ENCODE measurements around the gene SLC35F5.
"Not testable (repeated sequence)": the region's sequence is repeated elsewhere in the genome, so short reads cannot be mapped to it uniquely, and the experiment has no call there.

Gene SLC35F5

GRCh38 chr2:113755835-113756354, 547 bp downstream of the SLC35F5 start:
- no peak for DNase-seq (ENCODE audit: low read depth, low spot score)

GRCh38 chr2:113755035-113755834, 1.2 kb downstream of the SLC35F5 start:
- no peak for DNase-seq (ENCODE audit: low read depth, low spot score)

GRCh38 chr2:113754160-113754559, 2.3 kb downstream of the SLC35F5 start:
- no peak for DNase-seq (ENCODE audit: low read depth, low spot score)

GRCh38 chr2:113750385-113750784, 6.1 kb downstream of the SLC35F5 start:
- no peak for DNase-seq (ENCODE audit: low read depth, low spot score)

GRCh38 chr2:113741091-113741490, 15.4 kb downstream of the SLC35F5 start:
- no peak for DNase-seq (ENCODE audit: low read depth, low spot score)

- DNase-seq (ENCODE audit: low read depth, low spot score) = no peak
Measured at GRCh38 chr2:113739849-113740248, 16.6 kb downstream of the SLC35F5 start.

GRCh38 chr2:113734185-113734584, 22.3 kb downstream of the SLC35F5 start:
- no peak for DNase-seq (ENCODE audit: low read depth, low spot score)

GRCh38 chr2:113724010-113724409, 32.4 kb downstream of the SLC35F5 start:
- no peak for DNase-seq (ENCODE audit: low read depth, low spot score)

GRCh38 chr2:113723411-113723810, 33.0 kb downstream of the SLC35F5 start:
- DNase-seq (ENCODE audit: low read depth, low spot score) = no peak

GRCh38 chr2:113720167-113720566, 36.3 kb downstream of the SLC35F5 start:
- DNase-seq (ENCODE audit: low read depth, low spot score) = no peak

GRCh38 chr2:113716291-113716690, 40.2 kb downstream of the SLC35F5 start:
- DNase-seq (ENCODE audit: low read depth, low spot score) = no peak

GRCh38 chr2:113712941-113713340, 43.5 kb downstream of the SLC35F5 start:
- DNase-seq (ENCODE audit: low read depth, low spot score) = no peak

- no peak for DNase-seq (ENCODE audit: low read depth, low spot score)
Measured at GRCh38 chr2:113711851-113712250, 44.6 kb downstream of the SLC35F5 start.

GRCh38 chr2:113709022-113709421, 47.4 kb downstream of the SLC35F5 start:
- no peak for DNase-seq (ENCODE audit: low read depth, low spot score)

- no peak for DNase-seq (ENCODE audit: low read depth, low spot score)
Measured at GRCh38 chr2:113707106-113707505, 49.3 kb downstream of the SLC35F5 start.

GRCh38 chr2:113705982-113706523, 50.4 kb downstream of the SLC35F5 start:
- no peak for DNase-seq (ENCODE audit: low read depth, low spot score)

GRCh38 chr2:113704300-113704993, 52.0 kb downstream of the SLC35F5 start:
- not testable (repeated sequence) for DNase-seq (ENCODE audit: low read depth, low spot score)

GRCh38 chr2:113703386-113704299, 52.8 kb downstream of the SLC35F5 start:
- DNase-seq (ENCODE audit: low read depth, low spot score) = no peak

GRCh38 chr2:113700186-113700841, 56.1 kb downstream of the SLC35F5 start:
- no peak for DNase-seq (ENCODE audit: low read depth, low spot score)

GRCh38 chr2:113698892-113699447, 57.5 kb downstream of the SLC35F5 start:
- no peak for DNase-seq (ENCODE audit: low read depth, low spot score)

- not testable (repeated sequence) for DNase-seq (ENCODE audit: low read depth, low spot score)
Measured at GRCh38 chr2:113698251-113698650, 58.2 kb downstream of the SLC35F5 start.

All from smooth muscle cell of the brain vasculature (primary cell).